Activated T-helper 1 cell treated with Interleukin-2 at 50 U/mL for 16 hours (primary cell): ENCODE measurements around the gene TTC12.

Experiments
- DNase-seq: peaks from one replicate; pipeline ENCODE4 v3.0.0-alpha.2; 2020; ENCODE audit warnings: low read depth

Gene TTC12

GRCh38 chr11:113375402-113375801 lies 61.0 kb downstream of the TTC12 start:
- DNase-seq, result no peak

GRCh38 chr11:113376156-113376555 lies 61.8 kb downstream of the TTC12 start:
- DNase-seq, result no peak

GRCh38 chr11:113377681-113378412 lies 63.5 kb downstream of the TTC12 start:
- no peak for DNase-seq

- DNase-seq, result no peak
These were observed 64.3 kb downstream of the TTC12 start for GRCh38 chr11:113378692-113379091.

- DNase-seq, result no peak
These were observed 67.7 kb downstream of the TTC12 start for GRCh38 chr11:113382121-113382520.

- DNase-seq, result no peak
These were observed 70.2 kb downstream of the TTC12 start for GRCh38 chr11:113384551-113384950.

- no peak for DNase-seq
These were observed 71.4 kb downstream of the TTC12 start for GRCh38 chr11:113385749-113386148.

- DNase-seq, result no peak
These were observed 72.5 kb downstream of the TTC12 start for GRCh38 chr11:113386866-113387265.

GRCh38 chr11:113387605-113388211 lies 73.3 kb downstream of the TTC12 start, which contains the start of gene ANKK1:
TSS of gene ANKK1 (plus strand) at chr11:113387779. CDS start at chr11:113387885, 106 bp downstream.
- DNase-seq, result no peak

GRCh38 chr11:113389272-113389671 lies 74.9 kb downstream of the TTC12 start:
- DNase-seq, result no peak

- DNase-seq, result no peak
These were observed 78.0 kb downstream of the TTC12 start for GRCh38 chr11:113392236-113392921.

GRCh38 chr11:113393501-113393985 lies 79.2 kb downstream of the TTC12 start:
- DNase-seq, result no peak

- no peak for DNase-seq
These were observed 80.5 kb downstream of the TTC12 start for GRCh38 chr11:113394919-113395318.

- no peak for DNase-seq
These were observed 81.5 kb downstream of the TTC12 start for GRCh38 chr11:113395782-113396336.

GRCh38 chr11:113396690-113397089 lies 82.3 kb downstream of the TTC12 start:
- DNase-seq, result no peak

- no peak for DNase-seq
These were observed 82.8 kb downstream of the TTC12 start for GRCh38 chr11:113397212-113397611.

GRCh38 chr11:113397821-113398220 lies 83.4 kb downstream of the TTC12 start:
- no peak for DNase-seq

GRCh38 chr11:113398669-113399430 lies 84.5 kb downstream of the TTC12 start:
- no peak for DNase-seq

- DNase-seq, result no peak
These were observed 86.3 kb downstream of the TTC12 start for GRCh38 chr11:113400631-113401230.

- DNase-seq, result no peak
These were observed 87.3 kb downstream of the TTC12 start for GRCh38 chr11:113401718-113402117.

- DNase-seq, result no peak
These were observed 90.6 kb downstream of the TTC12 start for GRCh38 chr11:113404859-113405430.
